Epithelial cell of esophagus (primary cell): ENCODE data around the gene USP12.
"Not testable (repeated sequence)": the region's sequence is repeated elsewhere in the genome, so short reads cannot be mapped to it uniquely, and the experiment has no call there.

Source experiments
- DNase-seq: peaks from one replicate; pipeline ENCODE4 v3.0.0; 2010; ENCODE audit warnings: low read depth
- H3K4me3 ChIP-seq: 2 replicates; pipeline ENCODE4 v1.5.1; 2011; ENCODE audit warnings: mild to moderate bottlenecking, low read length, control low read depth
- CTCF ChIP-seq: IDR thresholded peaks from 2 replicates; pipeline ENCODE4 v1.5.1; 2011; ENCODE audit warnings: low read depth, mild to moderate bottlenecking, low read length, control low read depth, inconsistent platforms; ENCODE audit not compliant: insufficient read depth; ENCODE audit errors: missing control alignments

Gene USP12

GRCh38 chr13:27149702-27150101, 21.9 kb downstream of the USP12 start:
- TF ChIP-seq CTCF = no peak
- H3K4me3 ChIP-seq = no peak overlapping the region
- no peak for DNase-seq

- no peak for DNase-seq
- TF ChIP-seq CTCF = no peak
- H3K4me3 ChIP-seq = no peak overlapping the region
Observed at GRCh38 chr13:27148900-27149299, 22.7 kb downstream of the USP12 start.

- no peak for TF ChIP-seq CTCF
- DNase-seq = no peak
- H3K4me3 ChIP-seq = no peak overlapping the region
Observed at GRCh38 chr13:27147530-27148170, 24.0 kb downstream of the USP12 start.

GRCh38 chr13:27141746-27142145, 29.9 kb downstream of the USP12 start:
- no peak for DNase-seq
- no peak overlapping the region for H3K4me3 ChIP-seq
- no peak for TF ChIP-seq CTCF

GRCh38 chr13:27141159-27141558, 30.5 kb downstream of the USP12 start:
- H3K4me3 ChIP-seq, DNase-seq: not testable (repeated sequence)

GRCh38 chr13:27140060-27140459, 31.6 kb downstream of the USP12 start:
- H3K4me3 ChIP-seq = no peak overlapping the region
- TF ChIP-seq CTCF = no peak
- no peak for DNase-seq

- TF ChIP-seq CTCF = no peak
Observed at GRCh38 chr13:27139565-27139964, 32.0 kb downstream of the USP12 start.

More at GRCh38 chr13:27139565-27139964, 32.0 kb downstream of the USP12 start:
- no peak overlapping the region for H3K4me3 ChIP-seq
- DNase-seq = peak; percentile 85
